BJ (cell line): Measurements from ENCODE around the gene ST6GALNAC2. TPM values are rescaled to one million over a fixed set of nuclear protein-coding genes. Genes with fewer than 3 reads are reported as not detected.
"Not testable (repeated sequence)": the region's sequence is repeated elsewhere in the genome, so short reads cannot be mapped to it uniquely, and the experiment has no call there.

ENCODE experiments used
- CTCF ChIA-PET: fragments of 350-600 bp; formaldehyde crosslinking; extraction: SDS; loops from one replicate; lab custom pipeline; 2021; ENCODE audit warnings: antibody characterized with exemption, inconsistent platforms; lab: Yijun Ruan, JAX
- POLR2A ChIA-PET: fragments of 300-600 bp; sonication (Branson Sonifier 250); formaldehyde crosslinking; extraction: SDS; loops from one replicate; lab custom pipeline; 2021; ENCODE audit warnings: antibody characterized with exemption; lab: Charles Lee
- DNase-seq: peaks from one replicate; pipeline ENCODE4 v3.0.0-alpha.2; 2011; ENCODE audit warnings: low read depth
- H3K27me3 ChIP-seq: 2 replicates; pipeline ENCODE4 v1.6.0; 2011; ENCODE audit warnings: low read length; ENCODE audit not compliant: control insufficient read depth, insufficient read depth
- H3K36me3 ChIP-seq: 2 replicates; pipeline ENCODE4 v1.5.1; 2011; ENCODE audit warnings: low read length; ENCODE audit not compliant: control insufficient read depth, insufficient read depth
- H3K4me3 ChIP-seq: 2 replicates; pipeline ENCODE4 v1.5.1; 2011; ENCODE audit warnings: low read depth, mild to moderate bottlenecking, control low read depth, low read length
- polyA plus RNA-seq: library from polyadenylated mRNA; depleted of rRNA; stranded (reverse); fragments of >200 nt; gene quantifications from 2 replicates; pipeline ENCODE4 v1.2.3, GENCODE V29; 2011
- TF ChIP-seq, protein P1 (sequence below): IDR thresholded peaks from 2 replicates; pipeline ENCODE4 v1.5.1; 2011; ENCODE audit warnings: low read depth, mild to moderate bottlenecking, control low read depth, inconsistent platforms, low read length, moderate library complexity; ENCODE audit not compliant: insufficient read depth

Gene ST6GALNAC2
- polyA plus RNA-seq, 1 experiment, result 0.72 TPM

DNA sequence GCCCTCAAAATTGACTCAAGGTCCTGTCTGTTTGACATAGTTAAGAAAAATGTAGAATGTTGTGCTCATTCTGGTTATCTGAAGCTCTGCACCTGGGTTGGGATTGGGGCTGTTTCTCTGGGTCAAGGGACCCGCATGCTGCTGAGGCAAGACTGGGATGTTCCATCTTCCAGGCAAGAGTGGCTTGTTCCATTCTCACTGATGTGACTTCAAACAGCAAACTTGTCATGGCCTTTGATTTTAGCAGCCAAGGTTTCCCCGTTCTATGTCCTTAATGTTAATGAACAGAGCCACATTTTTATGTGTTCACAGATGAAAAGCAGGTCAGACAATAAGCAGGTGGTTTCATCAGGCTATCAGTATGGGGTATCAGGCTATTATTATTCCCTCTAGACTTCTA is 32.2 kb upstream of the ST6GALNAC2 start:
- CTCF ChIA-PET, result no interaction called here
- DNase-seq, result no peak
- POLR2A ChIA-PET, result no interaction called here

DNA sequence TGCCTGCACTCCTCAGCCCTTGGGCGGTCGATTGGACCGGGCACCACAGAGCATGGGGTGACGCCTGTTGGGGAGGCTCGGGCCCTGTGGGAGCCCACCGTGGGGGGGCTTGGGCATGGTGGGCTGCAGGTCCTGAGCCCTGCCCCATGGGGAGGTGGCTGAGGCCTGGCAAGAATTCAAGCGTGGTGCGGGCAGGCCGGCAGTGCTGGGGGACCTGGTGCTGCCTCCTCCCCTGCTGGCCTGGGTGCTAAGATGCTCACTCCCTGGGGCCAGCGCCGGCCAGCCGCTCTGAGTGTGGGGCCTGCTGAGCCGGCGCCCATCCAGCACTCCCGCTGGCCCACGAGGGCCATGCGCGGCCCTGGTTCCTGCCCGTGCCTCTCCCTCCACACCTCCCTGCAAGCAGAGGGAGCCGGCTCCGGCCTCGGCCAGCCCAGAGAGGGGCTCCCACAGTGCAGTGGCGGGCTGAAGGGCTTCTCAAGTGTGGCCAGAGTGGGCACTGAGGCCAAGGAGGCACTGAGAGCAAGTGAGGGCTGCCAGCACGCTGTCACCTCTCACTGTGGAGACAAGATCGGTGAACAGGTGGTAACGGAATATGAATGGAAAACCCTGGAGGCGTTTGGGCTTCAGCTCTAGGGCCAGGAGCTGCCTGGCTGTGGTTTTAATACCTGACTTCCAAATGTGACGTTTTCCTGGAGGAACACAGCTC is 29.4 kb upstream of the ST6GALNAC2 start:
- H3K27me3 ChIP-seq, result no peaks in the 10 kb centered on the region; the same call in 1 of the 2 replicates
- CTCF ChIA-PET, result interaction anchor here (2.0 to 2.8 kb wide), 2 partner anchors 9 to 92 kb away, joined by 7 to 14 read pairs; no protein-coding TSS in a partner anchor
- TF ChIP-seq, protein P1, sequence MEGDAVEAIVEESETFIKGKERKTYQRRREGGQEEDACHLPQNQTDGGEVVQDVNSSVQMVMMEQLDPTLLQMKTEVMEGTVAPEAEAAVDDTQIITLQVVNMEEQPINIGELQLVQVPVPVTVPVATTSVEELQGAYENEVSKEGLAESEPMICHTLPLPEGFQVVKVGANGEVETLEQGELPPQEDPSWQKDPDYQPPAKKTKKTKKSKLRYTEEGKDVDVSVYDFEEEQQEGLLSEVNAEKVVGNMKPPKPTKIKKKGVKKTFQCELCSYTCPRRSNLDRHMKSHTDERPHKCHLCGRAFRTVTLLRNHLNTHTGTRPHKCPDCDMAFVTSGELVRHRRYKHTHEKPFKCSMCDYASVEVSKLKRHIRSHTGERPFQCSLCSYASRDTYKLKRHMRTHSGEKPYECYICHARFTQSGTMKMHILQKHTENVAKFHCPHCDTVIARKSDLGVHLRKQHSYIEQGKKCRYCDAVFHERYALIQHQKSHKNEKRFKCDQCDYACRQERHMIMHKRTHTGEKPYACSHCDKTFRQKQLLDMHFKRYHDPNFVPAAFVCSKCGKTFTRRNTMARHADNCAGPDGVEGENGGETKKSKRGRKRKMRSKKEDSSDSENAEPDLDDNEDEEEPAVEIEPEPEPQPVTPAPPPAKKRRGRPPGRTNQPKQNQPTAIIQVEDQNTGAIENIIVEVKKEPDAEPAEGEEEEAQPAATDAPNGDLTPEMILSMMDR, result no peak
- no peaks in the 10 kb centered on the region for H3K36me3 ChIP-seq
- DNase-seq, result no peak
- POLR2A ChIA-PET, result no interaction called here
- H3K4me3 ChIP-seq, result no peak overlapping the region

More for the DNA sequence above, 32.2 kb upstream of the ST6GALNAC2 start:
- H3K4me3 ChIP-seq, result no peak overlapping the region
- H3K36me3 ChIP-seq, result no peaks in the 10 kb centered on the region
- TF ChIP-seq, protein P1, result no peak
- H3K27me3 ChIP-seq, result no peaks in the 10 kb centered on the region; the same call in none of the 2 replicates

DNA sequence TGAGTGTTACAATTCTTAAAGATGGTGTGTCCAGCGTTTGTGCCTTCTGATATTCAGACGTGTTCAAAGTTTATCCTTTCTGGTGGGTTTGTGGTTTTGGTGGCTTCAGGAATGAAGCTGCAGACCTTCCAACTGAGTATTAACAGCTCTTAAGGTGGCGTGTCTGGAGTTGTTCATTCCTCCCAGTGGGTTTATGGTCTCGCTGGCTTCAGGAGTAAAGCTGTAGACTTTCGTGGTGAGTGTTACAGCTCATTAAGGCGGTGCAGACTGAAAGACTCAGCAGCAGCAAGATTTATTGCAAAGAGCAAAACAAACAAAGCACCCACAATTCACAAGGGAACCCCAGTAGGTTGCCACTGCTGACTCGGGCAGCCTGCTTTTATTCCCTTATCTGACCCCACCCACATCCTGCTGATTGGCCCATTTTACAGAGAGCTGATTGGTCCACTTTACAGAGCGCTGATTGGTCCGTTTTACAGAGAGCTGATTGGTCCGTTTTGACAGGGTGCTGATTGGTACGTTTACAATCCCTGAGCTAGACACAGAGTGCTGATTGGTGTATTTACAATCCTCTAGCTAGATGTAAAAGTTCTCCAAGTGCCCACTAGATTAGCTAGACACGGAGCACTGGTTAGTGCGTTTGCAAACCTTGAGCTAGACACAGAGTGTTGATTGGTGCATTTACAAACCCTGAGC is 28.6 kb upstream of the ST6GALNAC2 start:
- CTCF ChIA-PET, result interaction anchor here (1.2 to 2.8 kb wide), 2 partner anchors 10 to 92 kb away, joined by 3 to 14 read pairs; no protein-coding TSS in a partner anchor
- DNase-seq, POLR2A ChIA-PET, H3K27me3 ChIP-seq, H3K36me3 ChIP-seq, H3K4me3 ChIP-seq: not testable (repeated sequence)

DNA sequence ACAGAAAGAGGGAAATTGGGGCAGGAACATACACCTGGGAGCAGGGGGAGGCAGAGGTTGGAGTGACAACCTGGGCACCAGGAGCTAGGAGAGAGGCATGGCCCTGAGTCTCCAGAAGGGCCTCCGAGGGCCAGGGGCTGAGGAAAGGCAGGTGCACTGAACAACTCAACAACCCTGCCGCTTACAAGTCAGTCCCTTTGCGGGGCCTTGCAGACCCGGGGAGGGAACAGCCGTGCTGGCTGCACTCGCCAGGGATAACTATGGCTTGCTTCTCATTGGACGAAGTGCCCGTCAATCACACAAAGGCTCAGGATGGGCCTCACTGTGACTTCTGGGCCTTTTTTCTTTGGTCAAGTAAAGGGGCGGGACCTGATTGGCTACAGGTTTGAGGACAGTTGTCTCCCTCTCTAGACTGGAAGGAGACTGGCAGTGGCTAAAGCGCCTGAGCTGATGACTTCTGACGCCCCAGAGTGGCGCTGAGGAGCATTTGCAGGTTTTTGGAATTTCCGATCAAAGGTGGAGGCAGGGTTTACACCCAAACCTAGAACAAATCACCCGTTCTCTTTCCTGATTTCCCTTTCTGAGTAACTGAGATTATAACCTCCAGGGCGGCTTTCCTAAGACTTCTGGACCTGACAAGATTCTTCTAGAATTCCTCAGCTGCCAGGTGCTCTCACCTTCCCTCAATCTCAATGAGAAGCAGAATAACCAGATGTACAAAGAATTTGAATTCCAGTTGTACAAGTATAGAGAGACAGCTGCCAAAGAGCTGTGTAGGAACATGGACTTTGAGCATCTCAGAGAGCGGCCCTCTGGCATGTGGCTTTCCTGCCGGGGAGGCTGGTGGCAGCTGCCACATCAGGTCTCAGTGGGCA is 27.6 kb upstream of the ST6GALNAC2 start:
- no peak overlapping the region for H3K4me3 ChIP-seq
- ChIA-PET POLR2A (no interaction called here), CTCF (interaction anchor here (1.0 to 2.8 kb wide), 4 partner anchors 8 to 91 kb away, joined by 3 to 14 read pairs (median 3); no protein-coding TSS in a partner anchor)
- TF ChIP-seq, protein P1, result no peak
- H3K36me3 ChIP-seq, result no peaks in the 10 kb centered on the region
- H3K27me3 ChIP-seq, result no peaks in the 10 kb centered on the region; the same call in 1 of the 2 replicates
- DNase-seq, result no peak

DNA sequence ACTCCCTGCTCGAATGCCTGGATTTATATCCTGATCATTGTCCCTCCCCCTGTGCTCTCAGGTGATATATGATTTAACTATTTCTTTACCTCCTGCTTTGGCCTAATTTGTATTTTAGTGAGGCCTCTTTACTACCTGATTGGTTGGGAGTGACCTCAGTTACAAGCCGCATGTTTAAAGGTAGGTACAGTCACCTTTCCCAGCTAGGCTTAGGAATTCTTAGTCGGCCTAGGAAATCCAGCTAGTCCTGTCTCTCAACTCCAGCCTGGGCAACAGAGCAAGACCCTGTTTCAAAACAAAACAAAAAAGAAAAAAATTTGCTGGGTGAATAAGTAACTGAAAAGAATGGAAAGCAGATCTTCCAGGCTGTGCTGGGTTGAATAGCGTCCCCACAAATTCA is 26.8 kb upstream of the ST6GALNAC2 start:
- H3K4me3 ChIP-seq, result no peak overlapping the region
- no peaks in the 10 kb centered on the region for H3K36me3 ChIP-seq
- TF ChIP-seq, protein P1, result no peak
- DNase-seq, result no peak
- H3K27me3 ChIP-seq, result no peaks in the 10 kb centered on the region; the same call in 1 of the 2 replicates
- ChIA-PET CTCF (interaction anchor here (1.0 to 1.3 kb wide), 2 partner anchors 9 to 66 kb away, joined by 3 read pairs; no protein-coding TSS in a partner anchor), POLR2A (no interaction called here)
